CD4-positive, alpha-beta T cell treated with Interferon gamma for 1 hour (primary cell): Measurements from ENCODE around the gene PPP2R3C.
"Not testable (repeated sequence)": the region's sequence is repeated elsewhere in the genome, so short reads cannot be mapped to it uniquely, and the experiment has no call there.

Experiments
- DNase-seq: peaks from one replicate; pipeline ENCODE4 v3.0.0-alpha.2; 2020

The PPP2R3C gene

DNA sequence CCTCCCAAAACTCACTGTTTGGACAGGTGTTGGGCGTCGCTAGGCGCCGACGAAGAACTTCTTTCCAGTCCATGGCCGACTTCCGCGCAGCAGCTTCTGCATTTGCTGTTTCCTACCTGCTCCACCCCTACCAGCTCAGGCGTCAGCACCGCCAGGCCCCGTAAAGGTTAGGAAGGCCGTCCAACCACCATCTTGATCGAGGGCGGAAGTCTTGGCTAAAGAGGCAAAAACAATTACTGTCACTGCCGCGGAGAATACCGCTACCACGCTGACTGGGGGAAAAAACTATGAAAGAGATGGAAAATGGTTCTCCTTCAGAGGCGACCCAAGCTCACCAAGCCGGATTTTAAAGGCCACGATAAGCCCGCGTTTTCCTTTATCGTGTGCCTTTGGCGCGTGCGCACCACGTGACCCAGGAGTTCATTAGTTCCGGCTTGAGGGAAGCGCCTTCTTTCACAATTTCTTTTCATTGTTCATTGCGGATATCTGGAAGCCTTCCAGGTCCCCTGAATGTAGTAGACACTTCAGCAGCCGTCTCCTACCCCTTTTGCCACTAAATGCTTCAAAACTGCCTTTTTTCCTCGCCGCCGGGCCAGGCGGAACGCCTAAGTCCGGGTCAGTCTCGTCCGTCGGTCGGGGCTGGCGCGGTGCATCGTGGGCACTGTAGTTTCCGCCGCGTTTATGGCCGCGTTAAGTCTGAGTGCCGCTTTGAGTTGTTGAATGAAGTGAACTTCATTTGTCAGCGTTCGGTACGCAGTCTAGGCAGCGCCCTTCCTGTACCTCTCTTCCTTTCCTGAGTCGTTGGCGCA is at the start of gene PPP2R3C, which contains the start of gene PRORP:
Gene PPP2R3C (minus strand): TSS at position 104 of the 809 bp plus-strand sequence. CDS start 31 bp downstream, at position 73.
Gene PRORP (plus strand): TSS at position 666 of the 809 bp plus-strand sequence. CDS start 694 bp downstream, outside the sequence.
- peak; percentile 96 for DNase-seq

DNA sequence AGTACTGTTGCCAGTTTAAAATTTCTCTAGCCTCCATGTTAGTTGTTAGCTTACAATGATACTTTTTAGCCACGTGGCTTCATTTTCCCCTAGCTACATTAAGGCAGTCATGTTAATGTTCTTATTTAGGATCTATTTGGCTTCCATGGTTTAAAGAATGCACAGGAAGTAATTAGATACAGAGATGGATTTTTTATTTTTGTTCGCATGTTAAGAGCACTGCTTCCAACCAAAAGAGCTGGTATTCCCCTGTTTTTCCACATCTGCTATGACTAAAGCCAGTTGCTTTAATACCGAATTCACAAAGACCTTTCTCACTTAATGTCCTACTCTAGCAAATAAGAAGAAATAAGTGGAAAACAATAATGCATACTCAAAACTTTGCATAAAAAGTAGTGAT is 45.7 kb upstream of the PPP2R3C start:
- DNase-seq = no peak

DNA sequence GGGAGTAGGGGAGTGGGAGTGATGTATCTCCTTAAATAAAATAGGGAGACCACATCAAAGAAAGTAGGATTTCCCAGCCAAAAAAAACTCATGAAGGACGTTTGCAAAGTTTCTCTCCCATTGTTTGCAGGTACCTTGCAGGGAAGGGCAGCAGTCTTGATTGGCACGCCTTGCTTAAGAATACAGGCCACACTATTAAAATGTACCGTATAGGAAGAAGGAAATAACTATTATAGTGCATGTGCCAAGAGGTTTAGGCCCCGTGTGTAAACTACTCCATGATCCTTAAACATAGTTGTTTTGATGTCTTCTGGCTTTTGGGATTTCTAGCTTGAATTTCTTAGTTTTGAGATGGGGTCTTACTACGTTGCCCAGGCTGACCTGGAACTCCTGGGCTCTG is 43.1 kb upstream of the PPP2R3C start:
- no peak for DNase-seq

DNA sequence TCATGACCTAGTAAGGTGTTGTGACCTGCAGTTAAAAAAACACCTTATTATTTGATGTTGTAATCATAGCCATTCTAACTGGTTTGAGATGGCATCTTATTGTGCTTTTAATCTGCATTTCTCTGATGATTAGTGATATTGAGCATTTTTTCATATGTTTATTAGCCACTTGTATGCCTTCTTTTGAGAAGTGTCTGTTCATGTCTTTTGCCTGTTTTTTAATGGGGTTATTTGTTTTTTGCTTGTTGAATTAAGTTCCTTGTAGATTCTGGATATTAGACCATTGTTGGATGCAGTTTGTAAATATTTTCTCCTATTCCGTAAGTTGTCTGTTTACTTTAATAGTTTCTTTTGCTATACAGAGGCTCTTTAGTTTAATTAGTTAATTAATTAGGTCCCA is 41.6 kb upstream of the PPP2R3C start:
- no peak for DNase-seq

DNA sequence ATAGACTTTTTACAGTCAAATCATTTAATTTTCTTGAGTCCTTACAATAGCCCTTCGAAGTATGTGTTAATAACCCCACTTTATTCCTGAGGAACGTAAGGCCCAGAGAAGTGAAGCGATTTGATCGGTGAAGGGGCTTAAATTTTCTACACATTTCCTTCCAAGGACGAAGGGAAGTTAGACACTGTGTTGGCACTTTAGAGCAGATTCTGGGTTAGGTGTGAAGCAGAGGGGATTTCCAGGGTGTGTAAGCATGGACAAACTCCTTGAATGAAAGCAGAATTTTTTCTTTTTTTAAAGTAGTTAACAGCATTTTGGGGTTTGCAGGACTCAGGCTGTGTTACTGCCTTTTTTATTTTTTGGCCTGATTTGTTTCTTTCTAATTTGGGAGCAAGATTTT is 39.4 kb upstream of the PPP2R3C start:
- DNase-seq = no peak

DNA sequence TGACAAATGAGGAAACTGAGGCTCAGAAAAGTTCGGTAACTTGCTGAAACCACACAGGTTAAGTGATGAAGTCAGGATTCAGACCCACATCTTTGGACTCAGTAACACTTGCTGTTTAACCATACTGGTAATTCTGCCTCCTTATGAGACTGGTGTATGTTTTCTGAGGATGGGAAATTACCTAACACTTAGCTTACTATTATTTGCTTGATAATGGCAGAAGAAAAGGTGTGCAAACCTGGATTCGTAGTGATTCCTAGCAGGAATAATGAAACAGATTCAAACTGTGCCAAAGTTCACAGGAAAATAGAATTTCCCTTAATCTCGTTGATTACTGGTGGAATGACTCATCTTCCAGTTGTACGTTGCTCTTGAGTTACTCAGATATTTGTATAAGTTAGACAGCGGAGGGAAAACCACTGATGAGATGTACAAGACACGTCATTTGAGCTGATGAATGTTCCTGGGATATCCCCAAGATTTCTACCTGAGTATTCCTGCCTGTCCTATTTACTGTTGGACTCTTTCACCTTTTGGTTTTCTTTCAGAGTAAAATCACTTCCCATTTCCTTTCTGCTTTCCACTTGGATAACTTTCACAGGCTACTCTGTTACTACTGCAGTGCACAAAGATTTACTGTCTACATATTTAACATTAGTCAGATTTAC is 38.1 kb upstream of the PPP2R3C start:
- no peak for DNase-seq

DNA sequence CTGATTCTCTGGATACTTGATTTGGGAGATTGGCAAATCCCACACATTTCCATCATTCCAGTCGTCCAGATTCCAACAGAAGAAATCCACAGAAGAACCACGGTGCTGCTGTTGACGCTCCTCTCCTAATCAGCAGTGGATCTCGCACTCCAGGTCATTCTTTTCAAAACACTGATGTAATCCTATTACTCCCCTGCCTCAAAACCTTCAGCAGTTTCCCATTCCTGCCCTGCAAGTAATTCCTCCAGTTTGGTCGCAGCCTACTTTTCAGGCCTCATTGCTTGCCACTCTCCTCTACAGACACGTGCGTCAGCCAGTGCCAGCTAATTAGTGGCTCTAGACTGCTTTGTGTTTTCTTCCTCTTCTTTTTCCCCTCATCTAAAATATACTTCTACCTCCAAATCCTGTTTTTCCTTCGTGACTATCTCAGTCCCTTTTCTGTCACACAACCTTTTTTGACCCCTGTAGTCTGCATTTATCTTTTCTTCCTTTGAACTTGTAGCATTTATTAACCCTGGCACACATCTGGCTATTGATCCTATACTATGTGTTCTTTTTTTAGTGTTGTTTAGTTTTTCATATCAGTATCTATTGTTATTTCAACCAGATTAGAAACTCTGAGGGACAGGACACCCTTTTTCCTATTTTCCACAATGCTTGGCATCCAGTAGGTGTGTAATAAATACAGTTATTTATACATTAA is 37.3 kb upstream of the PPP2R3C start:
- DNase-seq = no peak

DNA sequence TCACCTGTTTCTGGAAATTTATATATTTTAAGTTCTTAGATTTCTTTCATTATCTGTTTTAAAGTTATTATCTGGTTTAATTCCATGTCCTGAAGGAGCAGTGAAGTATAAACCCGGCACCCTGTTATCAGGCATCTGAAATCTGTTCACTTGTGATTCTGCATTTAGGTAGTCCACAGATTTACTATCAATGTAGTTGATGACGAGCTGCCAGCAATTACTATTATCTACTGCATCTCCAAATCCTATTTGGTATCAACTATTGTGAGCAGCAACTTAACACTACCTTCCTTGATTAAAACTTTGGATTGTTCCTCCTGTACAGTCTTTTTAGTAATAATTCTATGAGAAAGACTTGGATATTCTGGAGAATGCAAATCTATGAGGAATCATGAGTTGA is 36.7 kb upstream of the PPP2R3C start:
- no peak for DNase-seq

DNA sequence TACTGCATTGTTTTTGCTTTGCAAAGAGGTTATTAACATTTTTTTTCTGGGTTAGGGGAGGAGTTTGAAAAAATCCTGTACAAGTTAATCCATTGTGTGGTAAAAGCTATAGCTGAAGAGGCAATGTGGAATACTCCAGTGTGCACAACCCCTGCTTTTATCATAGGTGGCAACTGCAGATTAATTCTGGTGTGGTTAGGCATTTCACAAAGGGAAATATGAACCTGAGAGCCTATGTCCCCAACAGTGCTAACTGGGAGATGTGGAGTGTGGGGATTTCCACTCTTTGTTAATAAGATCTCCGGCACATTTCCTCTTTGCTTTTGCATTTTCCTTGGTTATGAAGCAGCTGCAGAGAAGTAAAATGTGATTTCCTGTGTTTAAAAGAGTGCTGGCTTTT is 34.2 kb upstream of the PPP2R3C start:
- no peak for DNase-seq

DNA sequence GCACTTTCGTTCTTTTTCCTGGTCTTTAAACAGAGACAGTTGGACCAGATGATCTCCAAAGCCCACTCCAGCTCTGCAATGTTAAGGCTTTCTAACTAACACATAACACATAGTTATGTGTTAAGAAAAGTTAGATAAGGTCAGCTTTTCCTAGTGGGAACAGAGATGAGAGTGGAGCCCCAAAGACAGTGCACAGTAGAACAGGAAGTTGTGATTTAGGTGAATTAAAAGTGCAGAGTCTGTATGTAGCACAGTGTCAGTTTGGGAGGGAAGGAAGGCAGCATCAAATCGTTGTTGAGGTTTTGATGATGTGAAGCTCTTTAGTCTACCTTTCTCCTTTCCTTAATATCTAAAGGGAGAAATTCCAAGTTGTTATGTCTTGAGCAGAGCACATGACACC is 32.2 kb upstream of the PPP2R3C start:
- DNase-seq = no peak

DNA sequence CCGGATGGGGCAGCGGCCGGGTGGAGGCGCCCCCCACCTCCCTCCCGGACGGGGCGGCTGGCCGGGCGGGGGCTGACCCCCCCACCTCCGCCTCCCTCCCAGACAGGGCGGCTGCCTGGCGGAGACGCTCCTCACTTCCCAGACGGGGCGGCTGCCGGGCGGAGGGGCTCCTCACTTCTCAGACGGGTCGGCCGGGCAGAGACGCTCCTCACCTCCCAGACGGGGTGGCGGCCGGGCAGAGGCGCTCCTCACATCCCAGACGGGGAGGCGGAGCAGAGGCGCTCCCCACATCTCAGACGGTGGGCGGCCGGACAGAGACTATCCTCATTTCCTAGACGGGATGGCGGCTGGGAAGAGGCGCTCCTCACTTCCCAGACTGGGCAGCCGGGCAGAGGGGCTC is 30.7 kb upstream of the PPP2R3C start:
- DNase-seq = not testable (repeated sequence)

DNA sequence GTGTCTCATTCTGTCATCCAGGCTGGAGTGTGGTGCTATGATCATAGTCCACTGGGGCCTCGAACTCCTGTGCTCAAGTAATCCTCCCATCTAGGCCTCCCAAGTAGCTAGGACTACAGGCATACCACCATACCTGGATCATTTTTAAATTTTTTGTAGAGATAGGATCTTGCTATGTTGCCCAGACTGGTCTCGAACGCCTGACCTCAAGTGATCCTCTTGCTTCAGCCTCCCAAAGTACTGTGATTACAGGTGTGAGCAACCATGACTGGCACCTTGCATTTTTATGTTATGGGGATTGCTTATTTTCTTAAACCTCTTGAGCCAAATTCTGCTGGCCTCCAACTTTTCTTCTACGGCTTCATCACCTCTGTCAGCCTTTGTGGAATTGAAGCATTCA is 27.4 kb upstream of the PPP2R3C start:
- no peak for DNase-seq

DNA sequence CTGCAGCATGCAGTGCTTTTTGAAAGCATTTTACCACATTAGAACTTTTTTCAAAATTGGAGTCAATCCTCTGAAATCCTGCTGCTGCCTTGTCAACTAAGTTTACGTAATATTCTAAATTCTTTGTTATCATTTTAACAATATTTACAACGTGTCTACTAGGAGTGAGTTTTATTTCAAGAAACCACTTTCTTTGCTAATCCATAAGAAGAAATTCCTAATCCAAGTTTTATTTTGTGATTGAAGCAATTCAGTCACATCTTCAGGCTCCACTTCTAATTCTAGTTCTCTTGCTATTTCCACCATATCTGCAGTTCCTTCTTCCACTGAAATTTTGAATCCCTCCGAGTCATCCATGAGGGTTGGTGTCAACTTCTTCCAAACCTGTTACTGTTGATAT is 25.9 kb upstream of the PPP2R3C start:
- DNase-seq = no peak

DNA sequence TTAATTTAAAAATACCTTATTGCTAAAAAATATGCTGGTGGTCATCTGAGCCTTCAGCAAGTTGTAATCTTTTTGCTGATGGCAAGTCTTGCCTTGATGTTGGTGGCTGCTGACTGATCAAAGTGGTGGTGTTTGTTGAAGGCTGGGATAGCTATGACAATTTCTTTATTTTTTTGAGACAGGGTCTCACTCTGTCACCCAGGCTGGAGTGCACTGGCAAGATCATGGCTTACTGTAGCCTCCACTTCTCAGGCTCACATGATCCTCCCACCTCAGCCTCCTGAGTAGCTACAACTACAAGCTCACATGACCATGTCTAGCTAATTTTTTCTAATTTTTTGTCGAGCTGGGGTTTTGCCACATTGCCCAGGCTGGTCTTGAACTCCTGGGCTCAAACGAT is 25.4 kb upstream of the PPP2R3C start:
- DNase-seq = no peak

DNA sequence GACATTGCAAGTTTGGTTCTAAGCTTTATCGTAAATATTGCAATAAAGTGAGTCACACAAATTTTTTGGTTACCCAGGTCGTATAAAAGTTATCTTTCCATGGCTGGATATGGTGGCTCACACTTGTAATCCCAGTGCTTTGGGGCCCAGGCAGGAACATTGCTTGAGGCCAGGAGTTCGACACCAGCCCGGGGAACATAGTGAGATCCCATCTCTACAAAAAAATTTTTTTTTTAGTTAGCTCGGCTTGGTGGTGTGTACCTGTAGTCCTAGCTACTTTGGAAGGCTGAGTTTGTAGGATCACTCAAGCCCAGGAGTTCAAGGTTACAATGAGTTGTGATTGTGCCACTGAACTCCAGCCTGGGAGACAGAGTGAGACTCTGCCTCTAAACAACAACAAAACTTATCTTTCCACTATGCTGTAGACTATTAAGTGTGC is 24.9 kb upstream of the PPP2R3C start:
- no peak for DNase-seq

DNA sequence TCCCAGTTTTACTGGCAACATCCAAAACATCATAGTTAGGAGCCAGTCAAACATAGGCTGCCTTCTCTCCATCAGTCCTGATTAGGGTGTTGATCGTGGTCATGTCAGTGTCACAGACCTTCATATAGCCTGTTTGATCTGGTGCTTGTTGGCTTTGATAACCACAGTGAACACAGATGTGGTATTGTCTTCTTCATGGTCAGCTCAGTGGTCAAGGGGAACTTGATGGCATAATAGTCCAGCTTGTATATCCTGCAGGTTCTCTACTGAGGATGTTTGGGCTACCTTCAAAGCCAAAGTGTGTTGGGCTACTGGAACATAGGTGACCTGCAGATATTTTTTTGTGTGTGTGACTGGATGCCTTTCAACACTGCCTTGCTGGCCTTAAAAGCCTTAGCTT is 22.2 kb upstream of the PPP2R3C start:
- DNase-seq = no peak

DNA sequence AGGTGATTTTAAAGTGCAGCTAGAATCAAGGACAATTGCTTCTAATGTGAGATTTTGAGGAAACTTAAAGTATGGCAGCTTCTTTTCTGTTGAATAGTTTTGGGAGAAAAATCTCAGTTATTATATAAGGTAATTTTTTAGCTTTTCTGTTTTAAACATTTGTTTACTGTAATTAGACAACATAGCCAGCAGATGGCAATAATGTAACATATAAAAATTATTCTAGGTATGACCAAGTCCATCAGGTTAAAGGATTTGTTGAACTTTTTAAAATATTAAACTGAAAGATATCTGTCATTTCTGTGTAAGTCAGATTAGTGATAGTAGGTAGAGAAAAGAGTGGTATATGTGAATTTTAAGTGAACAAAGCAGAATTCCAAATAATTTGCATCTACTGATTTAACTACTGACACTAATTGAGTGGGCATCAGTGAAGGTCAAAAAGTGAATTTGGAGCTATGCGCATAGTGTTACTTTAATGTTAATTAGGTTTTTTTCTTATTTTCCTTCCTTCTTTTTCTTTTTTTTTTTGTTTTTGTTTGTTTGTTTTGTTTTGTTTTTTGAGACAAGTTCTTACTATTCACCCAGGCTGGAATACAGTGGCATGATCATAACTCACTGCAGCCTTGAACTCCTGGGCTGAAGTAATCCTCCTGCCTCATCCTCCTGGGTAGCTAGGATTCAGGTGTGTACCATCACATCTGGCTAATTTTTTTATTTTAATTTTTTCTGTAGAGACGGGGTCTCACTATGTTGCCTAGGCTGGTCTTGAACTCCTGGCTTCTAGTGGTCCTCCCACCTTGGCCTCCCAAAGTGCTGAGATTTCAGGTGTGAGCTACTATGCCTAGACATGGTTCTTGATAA is 19.2 kb upstream of the PPP2R3C start:
- no peak for DNase-seq

DNA sequence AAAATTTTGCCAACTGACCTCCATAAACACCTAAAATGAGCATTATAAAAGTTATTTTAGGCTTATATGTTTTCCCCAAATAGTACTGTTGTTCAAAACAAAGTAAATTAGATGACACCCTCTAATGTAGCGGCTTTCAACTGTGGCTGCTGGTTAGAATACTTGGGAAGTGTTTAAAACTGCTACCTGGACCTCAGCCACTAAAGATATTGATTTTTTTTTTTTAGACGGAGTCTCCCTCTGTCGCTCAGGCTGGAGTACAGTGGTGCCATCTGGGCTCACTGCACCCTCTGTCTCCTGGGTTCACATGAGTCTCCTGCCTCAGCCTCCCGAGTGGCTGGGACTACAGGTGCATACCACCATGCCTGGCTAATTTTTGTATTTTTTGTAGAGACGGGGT is 16.8 kb upstream of the PPP2R3C start:
- no peak for DNase-seq

DNA sequence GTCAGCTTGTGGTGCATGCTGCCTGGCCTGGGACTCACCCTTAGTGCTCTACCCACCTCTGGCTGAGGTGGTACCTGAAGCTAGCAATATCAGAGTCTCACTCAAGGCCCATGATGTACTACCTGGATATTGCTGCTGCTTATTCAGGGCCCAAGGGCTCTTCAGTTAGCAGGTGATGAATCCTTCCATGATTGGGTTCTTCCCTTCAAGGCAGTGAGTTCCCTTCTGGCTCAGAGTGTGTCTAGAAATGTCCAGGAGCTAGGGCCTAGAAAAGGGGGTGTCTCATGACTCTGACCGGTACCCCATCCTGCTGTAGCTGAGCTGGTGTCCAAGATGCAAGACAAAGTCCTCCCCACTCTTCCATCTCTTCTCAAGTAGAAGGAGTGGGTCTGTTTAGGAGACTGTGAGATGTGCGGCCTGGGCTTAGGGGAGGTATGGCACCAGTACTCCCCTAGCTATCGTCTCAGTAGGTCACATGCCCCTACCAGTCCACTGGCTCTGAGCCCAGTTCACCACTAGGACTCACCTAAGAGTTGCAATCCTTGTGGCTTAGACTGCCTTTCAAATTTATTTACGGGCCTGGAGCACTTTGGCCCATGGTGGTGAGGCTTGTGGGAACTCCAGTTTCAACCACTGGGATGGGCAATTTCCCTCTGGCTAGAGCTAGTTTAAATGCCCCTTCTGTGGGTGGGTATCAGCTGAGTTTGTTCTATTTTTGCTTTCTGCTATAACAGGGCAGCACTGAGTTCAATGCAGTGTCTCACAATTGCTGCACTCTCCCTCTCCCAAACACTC is 12.7 kb upstream of the PPP2R3C start:
- no peak for DNase-seq

DNA sequence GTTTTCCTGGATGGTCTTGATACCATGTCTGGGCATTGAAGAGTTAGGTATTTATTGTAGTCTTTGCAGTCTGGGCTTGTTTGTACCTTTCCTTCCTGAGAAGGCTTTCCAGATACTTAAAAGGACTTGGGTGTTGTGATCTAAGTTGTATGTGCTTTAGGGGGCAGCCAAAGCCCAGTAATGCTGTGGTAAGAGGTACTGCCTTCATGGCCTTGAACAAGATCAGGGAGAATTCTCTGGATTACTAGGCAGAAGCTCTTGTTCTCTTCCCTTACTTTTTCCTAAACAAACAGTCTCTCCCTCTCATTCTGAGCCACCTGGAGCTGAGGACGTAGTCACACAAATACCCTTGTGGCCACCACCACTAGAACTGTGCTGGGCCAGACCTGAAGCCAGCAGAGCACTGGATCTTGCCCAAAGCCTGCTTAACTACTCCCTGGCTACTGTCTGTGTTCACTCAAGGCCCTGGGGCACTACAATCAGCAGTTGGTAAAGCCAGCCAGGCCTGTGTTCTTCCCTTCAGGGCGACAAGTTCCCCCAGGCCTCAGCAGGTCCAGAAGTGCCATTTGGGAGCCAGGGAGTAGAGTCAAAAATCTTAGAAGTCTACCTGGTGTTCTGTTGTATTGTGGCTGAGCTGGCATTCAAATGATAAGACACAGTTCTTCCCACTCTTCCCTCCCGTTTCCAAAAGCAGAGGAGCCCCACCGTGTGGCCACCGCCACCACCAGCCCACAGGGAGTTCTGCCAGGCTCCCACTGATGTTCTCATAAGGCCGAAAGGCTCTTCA is 11.9 kb upstream of the PPP2R3C start:
- DNase-seq = no peak

DNA sequence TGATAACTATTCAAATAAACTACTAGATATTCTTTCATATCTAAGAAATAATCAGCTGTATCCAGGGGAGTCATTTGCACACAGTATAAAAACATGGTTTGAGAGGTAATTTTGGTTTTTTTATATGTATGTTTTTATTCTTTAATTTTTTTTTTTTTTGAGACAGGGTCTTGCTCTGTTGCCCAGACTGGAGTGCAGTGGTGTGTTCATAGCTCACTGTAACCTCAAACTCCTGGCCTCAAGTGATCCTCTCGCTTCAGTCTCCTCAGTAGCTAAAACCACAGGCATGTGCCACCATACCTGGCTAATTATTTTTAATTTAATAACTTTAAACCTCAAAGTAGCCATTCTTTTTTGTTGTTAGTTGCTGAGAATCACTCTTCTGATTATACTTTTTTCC is 2.3 kb upstream of the PPP2R3C start:
- no peak for DNase-seq
